Mammary epithelial cell (primary cell): ENCODE measurements around the gene ODR4.

Source experiments
- EZH2 ChIP-seq: IDR thresholded peaks from 2 replicates; pipeline ENCODE4 v1.6.1; 2012; ENCODE audit warnings: low read length, inconsistent platforms, borderline replicate concordance
- TF ChIP-seq, protein P1 (sequence below), 2 donors: IDR thresholded peaks in 1 of 2; conservative IDR thresholded peaks in 1 of 2; 2 replicates each; pipeline ENCODE4 v1.5.1; 2011 to 2012; ENCODE audit warnings: inconsistent platforms in 2 of 2, low read length in 2 of 2, mild to moderate bottlenecking in 2 of 2, control low read depth in 1 of 2, low read depth in 1 of 2; ENCODE audit not compliant: insufficient read depth in 1 of 2; ENCODE audit errors: extremely low read depth in 1 of 2

DNA sequence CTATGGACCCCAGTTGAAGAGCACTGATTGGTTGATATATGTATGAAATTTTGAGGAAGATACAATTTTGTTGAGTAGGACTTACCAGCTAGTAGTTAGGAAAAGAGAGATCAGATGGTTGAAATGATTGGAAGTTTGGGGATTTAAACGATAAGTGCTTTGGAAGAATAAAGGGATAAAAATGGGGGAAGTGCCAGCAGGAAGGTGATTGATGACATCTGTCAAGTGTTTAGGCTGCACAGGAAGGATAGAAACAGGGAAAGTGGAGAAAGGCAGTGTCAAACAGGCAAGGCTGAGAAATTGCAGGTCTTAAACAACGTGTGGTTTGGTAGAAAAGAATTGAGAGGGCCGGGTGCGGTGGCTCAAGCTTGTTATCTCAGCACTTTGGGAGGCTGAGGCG is 62.9 kb downstream of the ODR4 start:
- TF ChIP-seq, protein P1, sequence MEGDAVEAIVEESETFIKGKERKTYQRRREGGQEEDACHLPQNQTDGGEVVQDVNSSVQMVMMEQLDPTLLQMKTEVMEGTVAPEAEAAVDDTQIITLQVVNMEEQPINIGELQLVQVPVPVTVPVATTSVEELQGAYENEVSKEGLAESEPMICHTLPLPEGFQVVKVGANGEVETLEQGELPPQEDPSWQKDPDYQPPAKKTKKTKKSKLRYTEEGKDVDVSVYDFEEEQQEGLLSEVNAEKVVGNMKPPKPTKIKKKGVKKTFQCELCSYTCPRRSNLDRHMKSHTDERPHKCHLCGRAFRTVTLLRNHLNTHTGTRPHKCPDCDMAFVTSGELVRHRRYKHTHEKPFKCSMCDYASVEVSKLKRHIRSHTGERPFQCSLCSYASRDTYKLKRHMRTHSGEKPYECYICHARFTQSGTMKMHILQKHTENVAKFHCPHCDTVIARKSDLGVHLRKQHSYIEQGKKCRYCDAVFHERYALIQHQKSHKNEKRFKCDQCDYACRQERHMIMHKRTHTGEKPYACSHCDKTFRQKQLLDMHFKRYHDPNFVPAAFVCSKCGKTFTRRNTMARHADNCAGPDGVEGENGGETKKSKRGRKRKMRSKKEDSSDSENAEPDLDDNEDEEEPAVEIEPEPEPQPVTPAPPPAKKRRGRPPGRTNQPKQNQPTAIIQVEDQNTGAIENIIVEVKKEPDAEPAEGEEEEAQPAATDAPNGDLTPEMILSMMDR (conservative IDR thresholded peaks at IDR 0.05 in 1 of 2, IDR thresholded peaks at IDR 0.05 in 1 of 2; ENCODE audit: extremely low read depth in 1 of 2, insufficient read depth in 1 of 2, low read depth in 1 of 2, low read length in 2 of 2): no peak
- TF ChIP-seq EZH2: no peak
